Head of caudate nucleus (tissue), 42 donors: ENCODE measurements around the gene SMAD4.
"Not testable (repeated sequence)": the region's sequence is repeated elsewhere in the genome, so short reads cannot be mapped to it uniquely, and the experiment has no call there.

Experiments used
- DNase-seq, 42 donors: peaks; one replicate each; pipeline versions ENCODE4 v3.0.0 to v3.0.0-alpha.2; 2020 to 2021; ENCODE audit warnings: mixed read lengths in 7 of 42
- intact Hi-C: fragments of 100-400 bp; cut with DNase I; formaldehyde crosslinking; loops from one replicate; pipeline ENCODE4 v1.15.0; 2022

The SMAD4 gene

DNA sequence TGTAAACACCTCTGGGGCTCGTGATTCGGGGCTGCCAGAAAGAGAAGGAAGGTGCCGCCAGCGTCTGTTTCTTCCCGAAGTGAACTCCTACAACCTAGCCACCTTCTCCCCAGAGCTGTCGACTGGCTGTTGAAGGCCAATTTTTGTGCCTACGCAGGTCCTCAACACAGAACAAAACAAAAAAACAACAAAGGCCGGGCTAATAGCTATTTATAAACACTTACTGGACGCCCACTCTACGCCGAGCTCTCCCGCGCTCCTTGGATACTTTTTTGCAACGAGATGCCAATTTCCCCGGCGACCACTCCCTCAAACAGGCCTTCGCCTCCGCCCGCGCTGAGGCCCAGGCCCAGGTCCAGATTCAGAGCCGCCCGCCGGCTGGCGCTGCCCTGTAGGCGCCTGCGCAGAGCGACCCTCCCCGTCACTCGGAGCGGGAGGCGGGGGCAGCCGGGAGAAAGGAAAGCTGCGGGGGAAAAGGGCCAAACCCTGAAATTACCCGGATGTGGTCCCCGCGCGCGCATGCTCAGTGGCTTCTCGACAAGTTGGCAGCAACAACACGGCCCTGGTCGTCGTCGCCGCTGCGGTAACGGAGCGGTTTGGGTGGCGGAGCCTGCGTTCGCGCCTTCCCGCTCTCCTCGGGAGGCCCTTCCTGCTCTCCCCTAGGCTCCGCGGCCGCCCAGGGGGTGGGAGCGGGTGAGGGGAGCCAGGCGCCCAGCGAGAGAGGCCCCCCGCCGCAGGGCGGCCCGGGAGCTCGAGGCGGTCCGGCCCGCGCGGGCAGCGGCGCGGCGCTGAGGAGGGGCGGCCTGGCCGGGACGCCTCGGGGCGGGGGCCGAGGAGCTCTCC lies at the start of gene SMAD4:
Gene SMAD4 (plus strand): TSS at position 520 of the 843 bp plus-strand sequence. CDS start 16,834 bp downstream, outside the sequence.
- peak; percentile 90 to 99 (median 96) for DNase-seq
- intact Hi-C loops: loop anchor here (5.0 to 10.0 kb wide), 4 partner anchors 63 to 215 kb away; partner anchors contain the start of genes ELAC1, ME2 and MEX3C

- intact Hi-C loops: no loop called here
- no peak for DNase-seq
These were observed 48.6 kb upstream of the SMAD4 start for GRCh38 chr18:50981381-50981780.

DNA sequence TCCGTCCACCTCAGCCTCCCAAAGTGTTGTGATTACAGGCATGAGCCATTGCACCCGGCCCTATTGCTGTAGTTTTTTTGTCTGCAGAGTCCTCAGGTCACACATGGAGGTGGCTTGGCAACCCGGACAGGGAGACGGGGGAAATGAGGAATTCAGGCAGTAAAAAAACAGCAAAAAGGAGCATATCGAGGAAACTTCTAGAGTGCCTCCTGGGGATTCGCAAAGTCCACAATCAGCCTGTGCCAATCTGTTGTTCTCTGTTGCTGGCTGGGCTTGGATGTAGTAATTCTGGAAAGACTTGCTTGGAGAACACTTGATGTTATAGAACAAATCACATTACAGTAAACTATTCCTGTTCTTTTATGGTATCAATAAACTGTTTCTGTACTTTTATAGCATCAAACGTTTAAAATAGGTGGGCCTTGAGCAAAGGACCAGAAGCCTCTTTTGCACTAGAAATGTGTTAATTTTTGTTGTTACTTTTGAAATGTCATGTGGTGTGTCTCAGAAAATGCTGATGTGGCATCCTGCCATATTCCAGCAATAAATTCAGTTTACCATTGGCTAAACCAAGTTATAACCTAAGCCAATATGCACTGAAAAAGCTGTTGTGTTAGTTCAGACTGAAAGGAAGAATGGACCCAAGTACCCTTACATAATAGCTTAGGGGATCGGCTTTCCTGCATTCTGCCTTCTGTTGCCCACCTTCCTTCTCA lies 47.8 kb upstream of the SMAD4 start:
- intact Hi-C loops: no loop called here
- no peak for DNase-seq

DNA sequence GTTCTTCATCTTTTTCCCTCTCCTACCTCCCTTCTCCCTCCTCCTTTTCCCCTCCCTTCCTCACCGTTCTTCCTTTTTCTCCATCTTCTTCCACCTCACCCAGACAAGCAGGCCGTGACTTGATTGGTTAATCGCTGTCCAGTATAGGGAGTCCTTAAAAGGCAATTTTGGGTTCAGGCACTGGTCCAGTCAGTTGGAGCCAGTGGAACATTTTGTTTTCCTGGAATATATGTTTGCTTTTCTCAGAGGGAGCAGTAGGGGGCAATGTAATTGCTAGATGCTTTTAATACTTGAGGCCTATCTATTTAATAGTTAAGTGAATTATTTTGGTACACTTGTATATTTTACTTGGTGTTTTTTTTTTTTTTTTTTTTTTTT lies 47.2 kb upstream of the SMAD4 start:
- DNase-seq: no peak
- intact Hi-C loops: no loop called here

GRCh38 chr18:50986360-50987087 lies 43.5 kb upstream of the SMAD4 start:
- DNase-seq: no peak

DNA sequence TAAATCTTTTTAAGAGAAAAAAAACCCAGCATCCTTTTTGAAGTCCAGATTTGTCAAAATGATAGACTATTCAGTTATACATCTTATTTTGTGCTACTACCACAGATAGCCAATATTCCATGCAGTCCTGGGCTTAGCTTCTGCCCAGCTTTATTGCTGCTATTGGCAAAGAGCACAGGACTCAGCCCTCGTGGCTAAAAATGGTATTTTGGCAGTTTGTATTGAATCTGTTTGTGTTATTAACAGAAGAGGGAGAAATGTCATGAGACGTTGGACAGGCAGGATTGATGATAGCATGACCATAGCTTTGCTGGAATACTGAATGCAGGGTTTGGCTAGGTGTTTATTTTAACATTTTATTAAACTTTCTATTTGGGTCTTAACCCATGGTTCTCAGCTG lies 42.8 kb upstream of the SMAD4 start:
- intact Hi-C loops: no loop called here
- DNase-seq: no peak

More at GRCh38 chr18:50986360-50987087, 43.5 kb upstream of the SMAD4 start:
- intact Hi-C loops: no loop called here

- DNase-seq: no peak
- intact Hi-C loops: no loop called here
These were observed 40.3 kb upstream of the SMAD4 start for GRCh38 chr18:50989711-50990110.

- peak in 1 of 42 donors; percentile 20 for DNase-seq
- intact Hi-C loops: no loop called here
These were observed 37.7 kb upstream of the SMAD4 start for GRCh38 chr18:50992351-50992762.

DNA sequence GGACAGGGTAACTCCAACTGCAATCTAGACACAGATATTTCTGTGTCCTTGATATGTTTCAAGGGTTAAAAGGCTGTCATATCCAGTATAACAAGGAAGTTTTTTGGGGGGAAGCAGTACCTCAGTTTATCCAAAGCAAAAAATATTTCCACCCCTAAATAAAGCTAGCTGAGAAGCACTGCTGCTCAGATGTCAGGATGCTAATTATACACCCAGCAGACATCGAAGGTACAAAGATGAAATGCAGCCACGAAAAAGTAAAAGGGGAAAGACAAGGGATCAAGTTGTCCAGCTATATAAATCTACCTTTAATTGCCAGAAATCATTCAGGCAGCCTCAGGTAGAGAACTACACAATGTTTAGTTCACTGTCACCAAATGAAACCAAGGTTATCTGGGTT lies 36.0 kb upstream of the SMAD4 start:
- no peak for DNase-seq
- intact Hi-C loops: no loop called here

GRCh38 chr18:51003174-51003573 lies 26.8 kb upstream of the SMAD4 start:
- intact Hi-C loops, DNase-seq: not testable (repeated sequence)

DNA sequence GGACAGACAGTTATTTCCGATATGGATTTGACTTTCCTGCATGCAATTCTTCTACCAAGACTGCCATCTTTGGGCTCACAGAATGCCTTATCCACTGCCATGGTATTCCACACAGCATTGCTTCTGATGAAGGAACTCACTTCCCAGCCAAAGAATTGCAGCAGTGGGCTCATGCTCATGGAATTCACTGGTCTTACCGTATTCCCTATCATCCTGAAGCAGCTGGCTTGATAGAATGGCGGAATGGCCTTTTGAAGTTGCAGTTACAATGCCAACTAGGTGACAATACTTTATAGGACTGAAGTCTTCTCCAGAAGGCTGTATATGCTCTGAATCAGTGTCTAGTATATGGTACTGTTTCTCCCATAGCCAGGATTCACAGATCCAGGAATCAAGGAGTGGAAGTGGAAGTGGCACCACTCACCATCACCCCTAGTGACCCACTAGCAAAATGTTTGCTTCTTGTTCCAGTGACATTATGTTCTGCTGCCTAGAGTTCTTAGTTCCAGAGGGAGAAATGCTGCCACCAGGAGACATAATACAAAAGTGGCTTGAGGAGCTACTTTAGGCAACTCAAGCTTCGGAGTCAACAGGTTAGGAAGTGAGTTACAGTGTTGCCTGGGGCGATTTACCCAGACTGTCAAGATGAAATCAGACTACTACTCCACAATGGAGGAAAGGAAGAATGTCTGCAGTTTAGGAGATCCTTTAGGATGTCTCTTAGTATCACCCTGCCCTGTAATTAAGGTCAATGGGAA lies 23.8 kb upstream of the SMAD4 start:
- intact Hi-C loops: no loop called here
- DNase-seq: peak in 1 of 42 donors; percentile 5

- DNase-seq: no peak
- intact Hi-C loops: no loop called here
These were observed 22.8 kb upstream of the SMAD4 start for GRCh38 chr18:51006948-51007789.

DNA sequence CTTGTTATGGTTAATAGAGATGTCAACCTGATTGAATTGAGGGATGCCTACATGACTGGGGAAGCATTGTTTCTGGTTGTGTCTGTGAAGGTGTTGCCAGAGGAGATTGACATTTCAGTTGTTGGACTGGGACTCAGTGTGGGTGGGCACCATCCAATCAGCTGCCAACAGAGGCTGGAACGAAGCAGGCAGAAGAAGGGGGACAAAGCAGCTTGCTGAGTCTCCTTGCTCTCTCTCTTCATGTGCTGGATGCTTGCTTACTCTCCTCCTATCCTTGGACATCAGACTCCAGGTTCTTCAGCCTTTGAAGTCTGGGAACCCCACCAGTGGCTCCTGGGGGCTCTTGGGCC lies 22.2 kb upstream of the SMAD4 start:
- intact Hi-C loops: no loop called here
- DNase-seq: no peak

GRCh38 chr18:51009072-51009471 lies 20.9 kb upstream of the SMAD4 start:
- intact Hi-C loops: no loop called here
- no peak for DNase-seq

GRCh38 chr18:51010218-51010617 lies 19.8 kb upstream of the SMAD4 start:
- DNase-seq: no peak
- intact Hi-C loops: no loop called here

DNA sequence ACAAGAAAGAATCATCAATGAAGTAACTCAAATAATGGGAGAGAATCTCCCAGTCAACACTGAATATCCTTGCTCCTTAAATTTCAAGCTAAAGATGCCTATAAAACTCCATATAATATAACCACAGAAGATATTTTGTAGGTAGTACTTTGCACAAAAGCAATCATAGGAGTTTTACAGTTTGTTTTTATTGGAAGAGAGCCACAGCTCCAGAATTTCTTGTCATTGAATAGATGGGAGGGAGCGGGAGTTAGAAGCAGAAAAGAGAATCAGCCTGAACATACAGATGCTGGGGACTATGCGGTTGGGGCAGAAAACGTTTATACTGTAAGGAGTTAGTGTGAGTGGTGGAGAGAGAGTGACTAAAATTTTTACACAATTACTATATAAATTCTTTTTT lies 18.3 kb upstream of the SMAD4 start:
- DNase-seq: no peak
- intact Hi-C loops: no loop called here

- DNase-seq: no peak
- intact Hi-C loops: no loop called here
These were observed 17.6 kb upstream of the SMAD4 start for GRCh38 chr18:51012441-51012840.

GRCh38 chr18:51013259-51013658 lies 16.8 kb upstream of the SMAD4 start:
- DNase-seq: no peak
- intact Hi-C loops: no loop called here
